Body of pancreas (tissue), 4 donors: ENCODE data around the gene HCFC1R1.
"Not testable (repeated sequence)": the region's sequence is repeated elsewhere in the genome, so short reads cannot be mapped to it uniquely, and the experiment has no call there.

Experiments
- CTCF ChIP-seq, 7 experiments: fragments of 450-650 bp in 4 of 7; fragments of 200-600 bp in 3 of 7; sonication (generic) in 3 of 7; IDR thresholded peaks; one replicate each; pipeline ENCODE4 v1.5.1; 2016 to 2019; ENCODE audit warnings: antibody characterized with exemption in 7 of 7
- POLR2A ChIP-seq, 3 donors: fragments of 450-650 bp; IDR thresholded peaks; one replicate each; pipeline ENCODE4 v1.6.1; 2016; ENCODE audit warnings: antibody characterized with exemption in 3 of 3, mild to moderate bottlenecking in 2 of 3

- TF ChIP-seq CTCF, POLR2A (IDR thresholded peaks at IDR 0.05): not testable (repeated sequence)
Observed at GRCh38 chr16:3055734-3056115, 32.0 kb upstream of the HCFC1R1 start.
